Fibroblast of villous mesenchyme (primary cell): ENCODE data around the gene RNF121. TPM values are rescaled to one million over a fixed set of nuclear protein-coding genes. Genes with fewer than 3 reads are reported as not detected.

Source experiments
- DNase-seq: peaks from one replicate; pipeline ENCODE4 v3.0.0-alpha.2; 2010; ENCODE audit warnings: low read depth
- H3K4me3 ChIP-seq: 2 replicates; pipeline ENCODE4 v1.5.1; 2011; ENCODE audit warnings: low read depth, mild to moderate bottlenecking, low read length
- CTCF ChIP-seq: IDR thresholded peaks from 2 replicates; pipeline ENCODE4 v1.5.1; 2012; ENCODE audit warnings: low read depth, mild to moderate bottlenecking, low read length; ENCODE audit not compliant: insufficient read depth
- total RNA-seq: library from RNA; depleted of rRNA; stranded (reverse); fragments of >200 nt; gene quantifications from 2 replicates; pipeline ENCODE4 v1.2.3, GENCODE V29; 2012

The RNF121 gene
- total RNA-seq, 1 donor: 27.2 TPM

GRCh38 chr11:71940561-71941219, 11.8 kb downstream of the RNF121 start:
- no peak overlapping the region for H3K4me3 ChIP-seq
- TF ChIP-seq CTCF: no peak
- peak; percentile 75 for DNase-seq

GRCh38 chr11:71946144-71946571, 17.3 kb downstream of the RNF121 start:
- TF ChIP-seq CTCF: no peak
- DNase-seq: peak; percentile 48
- H3K4me3 ChIP-seq: no peak overlapping the region

GRCh38 chr11:71947498-71947897, 18.7 kb downstream of the RNF121 start:
- peak; percentile 24 for DNase-seq
- H3K4me3 ChIP-seq: no peak overlapping the region
- TF ChIP-seq CTCF: no peak

- H3K4me3 ChIP-seq: no peak overlapping the region
- DNase-seq: peak; percentile 76
- TF ChIP-seq CTCF: no peak
These were observed 19.6 kb downstream of the RNF121 start for GRCh38 chr11:71948314-71949027.

- no peak for TF ChIP-seq CTCF
- H3K4me3 ChIP-seq: no peak overlapping the region
- no peak for DNase-seq
These were observed 20.2 kb downstream of the RNF121 start for GRCh38 chr11:71949034-71949433.

GRCh38 chr11:71951741-71952310, 23.0 kb downstream of the RNF121 start:
- no peak for DNase-seq
- H3K4me3 ChIP-seq: no peak overlapping the region
- TF ChIP-seq CTCF: no peak
